HG03095 (cell line): ENCODE measurements around the gene NOLC1.

ENCODE experiments used
- ATAC-seq: cut with Tn5 transposase; IDR thresholded peaks from one replicate; pipeline ENCODE4 v1.9.1; 2021; ENCODE audit warnings: moderate library complexity; ENCODE audit not compliant: unreplicated experiment

The NOLC1 gene

DNA sequence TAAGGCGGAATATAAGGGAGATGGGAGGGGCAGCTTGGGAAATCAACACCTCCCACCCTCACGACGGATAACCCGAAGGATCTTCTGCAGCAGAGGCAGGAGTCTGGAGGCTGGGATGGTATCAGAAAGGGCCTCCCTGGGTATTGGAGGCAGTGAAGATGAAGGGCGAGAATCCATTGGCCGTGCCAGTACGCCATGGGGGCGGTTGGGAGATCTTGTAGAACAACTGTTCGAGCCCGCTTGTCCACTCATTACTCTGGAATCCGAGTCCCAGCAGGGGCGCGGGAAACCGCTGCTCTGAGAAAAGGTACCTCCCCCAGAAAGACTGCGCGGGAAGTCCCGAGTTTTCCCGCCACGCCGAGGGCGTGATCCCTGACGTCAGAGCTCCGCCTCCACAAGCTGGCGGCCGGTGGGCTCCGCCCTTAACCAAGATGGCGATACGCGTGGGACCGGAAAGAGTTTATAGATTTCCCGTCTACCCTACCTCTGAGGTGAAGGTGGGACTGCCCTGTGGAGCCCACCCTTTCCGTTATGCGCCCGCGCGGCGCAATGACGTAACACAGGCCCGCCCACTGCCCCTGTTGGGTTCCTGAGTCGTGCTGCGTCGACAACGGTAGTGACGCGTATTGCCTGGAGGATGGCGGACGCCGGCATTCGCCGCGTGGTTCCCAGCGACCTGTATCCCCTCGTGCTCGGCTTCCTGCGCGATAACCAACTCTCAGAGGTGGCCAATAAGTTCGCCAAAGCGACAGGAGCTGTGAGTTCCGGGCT is at the start of gene NOLC1:
TSS of gene NOLC1 (plus strand) at position 616 of the 771 bp plus-strand sequence. CDS start at position 638, 22 bp downstream.
- ATAC-seq: peak; percentile 92

DNA sequence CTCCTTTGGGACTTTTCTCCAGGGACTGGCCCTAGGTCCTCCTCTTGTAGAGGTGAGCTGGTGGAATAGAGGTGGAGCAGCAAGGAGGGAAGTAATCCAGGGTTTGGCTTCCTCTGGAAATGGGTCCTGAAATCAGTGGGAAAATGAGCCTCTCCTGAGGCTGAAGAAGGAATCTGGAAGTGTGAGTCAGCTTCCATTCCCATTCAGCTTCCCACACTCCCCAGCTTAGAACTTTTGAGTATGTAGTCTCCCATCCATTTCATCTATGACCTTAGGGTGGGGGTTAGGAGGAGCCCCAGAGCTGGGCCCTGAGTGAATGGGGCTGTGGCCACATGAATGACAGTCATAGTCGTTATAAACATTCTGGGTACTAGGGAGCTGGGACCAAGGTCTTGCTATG is 49.8 kb upstream of the NOLC1 start:
- no peak for ATAC-seq

DNA sequence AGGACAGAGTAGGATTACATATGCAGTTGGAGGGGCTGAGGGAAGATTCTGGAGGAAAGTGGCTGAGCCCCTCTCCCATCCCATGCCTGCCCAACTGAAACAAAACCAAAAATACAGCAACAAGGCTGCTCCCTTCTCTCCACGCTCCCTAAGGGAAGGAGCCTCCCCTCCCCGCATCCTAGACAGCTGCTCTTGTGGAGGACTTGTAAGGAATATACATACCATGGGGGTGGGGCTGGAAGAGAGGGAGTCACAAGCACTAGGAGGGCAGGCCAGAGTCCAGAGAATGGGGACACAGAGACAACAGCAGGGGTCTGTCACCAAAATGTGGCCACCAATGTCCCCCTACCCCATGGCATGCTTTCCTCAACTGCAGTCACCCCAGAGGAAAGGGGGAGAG is 45.2 kb upstream of the NOLC1 start:
- no peak for ATAC-seq

DNA sequence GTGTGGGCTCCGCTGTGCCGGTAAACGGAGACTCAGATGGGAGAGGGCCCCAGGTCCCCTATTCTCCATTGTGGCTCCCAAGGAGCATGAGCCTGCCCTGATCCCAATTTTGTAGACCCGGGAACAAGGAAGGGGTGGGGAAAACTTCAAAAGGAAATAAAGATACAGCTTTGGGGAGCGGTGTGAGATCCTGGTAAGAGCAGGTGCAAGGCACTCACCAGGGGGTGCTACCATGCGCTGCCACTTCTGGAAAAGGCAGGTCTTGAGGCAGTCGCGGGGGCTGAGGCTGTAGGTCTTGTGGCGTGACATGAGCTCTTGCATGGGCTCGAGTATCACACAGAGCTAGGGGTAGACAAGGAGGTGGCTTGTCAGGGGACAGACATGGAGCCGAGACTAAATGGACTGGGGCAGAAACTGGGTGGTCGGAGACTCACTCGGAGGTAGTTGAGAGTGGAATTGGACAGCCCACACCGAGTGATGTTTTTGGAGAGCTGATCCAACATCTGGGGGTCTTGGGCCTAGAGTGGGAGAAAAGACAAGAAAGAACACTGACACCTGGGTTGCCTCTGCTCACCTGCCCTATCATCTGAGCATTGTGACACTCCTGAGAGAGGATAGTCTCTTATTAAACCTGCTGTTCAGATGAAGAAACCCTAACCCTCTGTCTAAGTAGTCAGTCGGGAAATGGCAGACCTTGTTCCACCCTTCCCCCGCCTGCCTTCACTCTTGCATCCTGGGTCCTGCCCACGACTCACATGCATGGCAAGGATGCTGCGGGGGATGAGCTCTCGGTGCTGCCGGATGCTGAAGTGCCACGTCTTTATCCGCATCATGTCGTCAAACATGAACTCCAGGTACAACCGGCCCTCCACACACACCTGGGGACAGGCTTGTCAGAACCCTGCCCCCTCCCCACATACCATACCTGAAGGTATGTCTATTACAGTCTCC is 42.7 kb upstream of the NOLC1 start:
- no peak for ATAC-seq

DNA sequence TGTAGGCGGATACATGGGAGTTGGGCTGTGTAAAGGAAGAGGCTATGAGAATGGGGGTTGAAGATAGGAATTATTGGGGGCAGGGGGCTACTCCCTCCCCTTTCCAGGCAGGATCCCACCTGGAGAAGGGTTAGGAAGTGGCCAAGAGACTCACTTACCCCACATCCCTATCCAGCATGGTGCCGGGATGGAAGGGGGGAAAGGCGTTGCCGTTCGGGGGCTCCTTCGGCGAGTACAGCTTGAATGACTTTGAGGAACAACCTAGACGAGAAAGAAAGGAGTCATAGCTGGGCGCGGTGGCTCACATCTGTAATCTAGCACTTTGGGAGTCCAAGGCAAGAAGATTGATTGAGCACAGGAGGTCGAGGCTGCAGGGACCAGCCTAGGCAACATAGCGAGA is 40.9 kb upstream of the NOLC1 start:
- no peak for ATAC-seq

DNA sequence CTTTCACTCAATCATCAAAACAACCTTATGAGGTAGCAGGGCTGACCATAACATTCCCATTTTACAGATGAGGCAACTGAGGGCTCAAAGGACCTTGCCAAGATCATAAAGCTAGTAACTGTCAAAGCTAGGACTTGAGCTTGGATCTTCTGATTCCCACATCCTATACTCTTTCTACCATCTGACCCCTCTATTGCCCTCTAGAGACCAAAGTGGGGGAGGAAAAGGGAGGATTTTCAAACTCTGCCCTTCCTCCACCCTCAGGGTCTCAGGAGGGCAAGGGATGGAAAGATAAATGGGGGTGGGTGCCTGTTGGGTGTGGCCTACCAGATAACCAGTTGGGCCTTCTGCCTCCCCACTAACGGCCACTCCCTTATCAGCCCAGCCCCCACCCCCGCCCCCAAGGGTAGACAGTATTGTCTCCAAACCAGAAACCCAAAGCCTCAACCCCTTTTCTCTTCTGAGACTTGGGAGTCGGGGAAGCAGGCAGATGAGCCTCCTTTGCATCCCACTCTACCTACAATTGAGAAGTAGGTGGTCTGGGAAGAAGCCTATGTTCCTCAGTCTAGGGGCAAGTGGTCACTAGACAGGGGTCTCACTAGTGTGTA is 39.9 kb upstream of the NOLC1 start:
- no peak for ATAC-seq

DNA sequence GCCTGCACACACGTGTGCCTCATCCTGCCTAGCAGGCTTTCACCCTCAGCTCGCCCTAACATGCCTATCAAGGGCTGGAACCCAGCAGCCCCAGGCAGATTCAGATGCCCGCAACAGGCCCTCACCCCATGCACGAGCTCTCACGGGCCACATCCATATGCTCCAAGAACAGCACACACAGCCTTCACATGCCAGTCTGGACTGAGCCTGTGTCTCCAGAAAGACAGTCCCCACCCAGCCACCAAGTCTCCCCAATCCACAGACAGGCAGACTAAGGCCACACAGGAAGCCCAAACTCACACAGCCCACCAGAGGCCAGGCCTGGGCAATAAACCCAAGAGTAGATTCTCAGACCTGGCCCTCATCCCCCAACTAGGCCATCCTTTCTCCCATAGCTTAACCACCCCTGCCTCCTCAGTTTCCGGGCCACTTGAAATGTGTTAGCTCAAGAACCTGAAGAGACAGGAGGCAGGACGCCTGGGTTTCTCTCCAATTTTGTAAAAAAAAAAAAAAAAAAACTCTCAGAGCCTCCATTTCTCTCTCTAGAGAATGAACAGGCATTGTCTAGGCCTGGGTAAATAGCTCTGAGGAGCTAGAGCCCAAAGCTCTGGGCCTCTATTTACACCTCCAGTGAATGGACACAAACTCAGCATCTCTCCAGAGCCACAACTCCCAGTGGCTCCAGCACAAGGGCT is 38.8 kb upstream of the NOLC1 start:
- ATAC-seq: no peak

DNA sequence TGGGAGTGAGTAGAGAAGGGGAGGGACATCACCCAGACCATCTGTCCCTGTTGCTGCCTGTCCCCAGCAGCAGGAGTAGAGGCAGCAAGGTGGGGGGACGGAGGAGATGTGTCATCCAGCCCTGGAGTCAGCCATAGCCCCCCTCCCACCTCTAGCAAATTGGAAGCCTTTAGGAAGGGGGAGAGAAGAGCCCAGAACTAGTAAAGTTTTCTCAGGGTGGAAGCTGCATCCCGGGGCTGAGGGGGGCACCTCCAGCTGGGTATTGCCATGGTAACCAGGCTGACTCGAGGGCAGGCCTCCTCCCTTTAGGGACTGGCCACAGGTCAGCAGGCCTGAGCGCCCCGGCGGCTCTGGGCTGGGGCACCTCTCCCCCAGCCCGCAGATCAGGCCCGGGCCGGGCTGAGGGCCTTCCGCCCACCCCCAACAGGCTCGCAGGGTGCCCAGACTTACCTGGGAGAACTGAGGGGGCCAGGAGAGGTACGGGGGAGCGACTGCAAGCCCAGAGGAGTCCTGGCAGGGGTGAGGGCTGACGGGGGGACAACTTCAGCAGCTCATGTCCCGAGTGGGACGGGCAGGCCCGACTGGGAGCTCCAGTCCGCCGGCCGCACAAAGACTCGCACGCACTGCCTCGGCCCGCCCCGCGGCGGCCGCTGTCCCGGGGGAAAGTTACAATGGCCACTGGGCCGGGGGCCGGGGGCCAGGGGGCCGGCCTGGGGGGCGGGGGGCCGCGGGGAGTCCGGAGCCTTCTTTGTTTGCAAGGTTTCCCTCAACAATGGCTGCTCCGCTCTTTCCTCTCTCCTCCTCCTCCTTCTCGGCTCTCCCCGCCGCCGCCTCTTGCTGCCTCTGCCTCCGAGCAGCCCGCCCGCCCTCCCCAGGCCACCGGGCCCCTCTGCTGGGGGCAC is 38.0 kb upstream of the NOLC1 start:
- ATAC-seq: peak; percentile 9

DNA sequence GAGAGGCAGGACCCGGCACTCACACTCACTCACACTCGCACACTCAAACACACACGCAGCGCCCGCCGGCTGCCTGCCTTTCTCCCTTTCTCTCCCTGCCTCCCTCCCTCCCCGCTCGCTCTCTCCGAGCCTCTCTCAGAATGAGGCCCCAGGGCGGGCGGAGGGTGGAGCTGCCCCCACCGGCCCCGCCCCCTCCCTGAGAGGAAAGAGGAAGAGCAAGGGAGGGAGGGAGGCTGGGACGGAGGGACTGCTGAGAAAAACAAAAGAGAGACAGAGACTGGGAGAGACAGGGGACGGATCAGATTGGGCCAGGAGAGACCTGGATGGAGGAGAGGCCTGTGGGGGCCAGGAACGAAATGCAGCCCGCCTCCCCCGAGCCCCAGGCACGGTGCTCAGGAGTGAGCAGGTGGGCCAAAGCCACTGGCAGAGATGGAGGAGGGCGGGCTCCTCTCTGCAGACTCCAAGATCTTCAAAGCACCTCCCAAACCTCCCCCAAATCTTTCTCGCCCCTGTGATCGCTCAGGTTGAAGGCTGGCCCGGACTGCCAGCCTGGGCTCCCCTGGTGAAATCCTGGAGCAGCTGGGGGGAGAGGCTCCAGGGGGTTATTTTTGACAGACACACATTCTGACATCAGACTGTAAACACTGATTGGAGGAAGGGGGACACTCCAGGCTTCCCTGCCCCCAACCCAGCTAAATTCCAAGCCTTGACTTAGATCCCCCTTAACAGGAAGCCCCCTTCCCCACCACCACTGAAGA is 37.1 kb upstream of the NOLC1 start:
- ATAC-seq: peak; percentile 60

DNA sequence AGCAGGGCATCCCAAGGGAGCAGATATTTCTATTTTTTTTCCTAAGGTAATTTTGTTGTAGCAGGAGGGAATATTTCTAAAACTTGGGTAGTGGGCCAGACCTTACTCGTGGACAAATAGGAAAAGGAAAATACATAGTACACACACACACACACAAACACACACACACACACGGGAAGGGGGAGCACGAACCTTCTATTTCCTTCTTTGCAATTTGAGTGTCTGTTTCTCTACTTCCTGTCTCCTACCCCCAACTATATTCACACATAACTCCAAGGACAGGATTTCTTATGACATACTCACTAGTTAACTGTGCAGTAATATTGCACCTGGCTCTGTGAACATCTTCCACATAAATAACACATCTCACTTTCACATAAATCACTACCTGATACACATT is 36.4 kb upstream of the NOLC1 start:
- no peak for ATAC-seq

DNA sequence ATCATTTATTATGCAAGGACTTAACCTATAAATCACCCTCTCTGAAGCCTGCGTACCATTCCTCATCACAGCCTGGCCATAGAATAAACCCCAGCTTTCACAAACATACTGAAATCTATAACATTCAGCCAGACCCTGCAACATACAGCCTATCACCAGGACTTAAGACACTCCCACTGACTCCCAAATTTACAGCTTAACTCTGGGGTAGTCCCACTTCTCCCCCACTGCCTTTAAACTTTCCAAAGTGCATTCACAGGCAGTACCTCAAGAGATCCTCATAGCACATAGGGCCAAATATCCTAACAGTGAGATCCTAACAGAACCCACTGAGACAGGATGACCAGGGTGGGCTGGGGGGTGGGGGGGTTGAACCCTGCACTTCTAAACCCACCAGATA is 35.5 kb upstream of the NOLC1 start:
- no peak for ATAC-seq

DNA sequence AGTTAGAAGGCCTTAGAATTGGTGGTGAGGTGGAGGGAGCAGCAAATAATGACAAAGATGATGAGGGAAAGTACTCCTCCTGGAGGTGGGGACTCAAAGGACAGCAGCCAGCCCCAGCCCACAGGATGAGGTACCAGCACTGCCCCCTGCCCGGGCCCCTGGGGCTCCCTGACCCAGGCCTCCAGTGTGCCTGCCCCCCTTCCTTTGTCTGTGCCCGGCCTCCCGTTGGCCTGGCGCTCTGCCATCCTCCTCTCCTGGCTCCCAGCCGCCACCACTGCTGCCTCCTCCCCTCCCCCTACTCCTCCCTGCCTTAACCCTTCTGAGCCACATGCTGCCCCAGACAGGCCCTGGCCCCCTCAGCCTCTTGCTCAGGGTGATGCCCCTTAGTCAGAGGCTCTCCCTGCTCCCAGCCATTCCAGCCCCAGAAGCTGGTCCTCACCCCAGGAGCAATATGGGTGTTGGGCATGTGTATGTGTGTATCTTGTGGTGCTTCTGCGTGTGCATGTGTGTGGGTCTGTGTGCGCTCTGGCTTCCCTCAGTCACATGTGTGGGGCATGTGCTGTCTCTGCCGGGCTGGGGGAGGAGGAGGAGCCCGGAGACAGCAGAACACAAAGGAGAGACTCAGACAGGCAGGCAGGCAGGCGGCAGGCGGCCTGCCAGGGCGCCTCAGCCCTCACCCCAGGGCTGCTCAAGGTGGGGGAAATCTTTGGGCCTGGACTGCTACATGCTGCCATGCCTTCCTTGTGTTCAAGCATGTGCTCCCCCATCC is 34.6 kb upstream of the NOLC1 start:
- no peak for ATAC-seq

DNA sequence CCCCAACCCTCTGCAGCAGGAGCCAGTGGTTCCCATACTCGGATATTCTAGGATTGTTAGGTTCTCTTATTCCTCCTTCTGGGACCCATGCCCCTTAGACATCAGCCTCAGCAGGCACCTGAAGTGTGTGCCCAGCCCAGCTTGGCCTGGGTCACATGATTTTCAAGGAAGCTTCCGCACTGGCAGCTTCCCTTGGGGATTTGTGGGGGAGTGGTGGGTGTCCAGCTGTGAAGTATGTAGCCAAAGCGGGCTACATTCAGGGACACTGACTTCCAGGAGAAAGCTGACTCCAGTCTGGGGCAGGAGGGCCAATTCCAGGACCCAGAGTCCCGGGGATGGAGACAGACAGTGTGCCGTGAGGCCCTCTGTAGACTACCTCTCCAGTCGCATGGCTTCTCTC is 33.3 kb upstream of the NOLC1 start:
- no peak for ATAC-seq

DNA sequence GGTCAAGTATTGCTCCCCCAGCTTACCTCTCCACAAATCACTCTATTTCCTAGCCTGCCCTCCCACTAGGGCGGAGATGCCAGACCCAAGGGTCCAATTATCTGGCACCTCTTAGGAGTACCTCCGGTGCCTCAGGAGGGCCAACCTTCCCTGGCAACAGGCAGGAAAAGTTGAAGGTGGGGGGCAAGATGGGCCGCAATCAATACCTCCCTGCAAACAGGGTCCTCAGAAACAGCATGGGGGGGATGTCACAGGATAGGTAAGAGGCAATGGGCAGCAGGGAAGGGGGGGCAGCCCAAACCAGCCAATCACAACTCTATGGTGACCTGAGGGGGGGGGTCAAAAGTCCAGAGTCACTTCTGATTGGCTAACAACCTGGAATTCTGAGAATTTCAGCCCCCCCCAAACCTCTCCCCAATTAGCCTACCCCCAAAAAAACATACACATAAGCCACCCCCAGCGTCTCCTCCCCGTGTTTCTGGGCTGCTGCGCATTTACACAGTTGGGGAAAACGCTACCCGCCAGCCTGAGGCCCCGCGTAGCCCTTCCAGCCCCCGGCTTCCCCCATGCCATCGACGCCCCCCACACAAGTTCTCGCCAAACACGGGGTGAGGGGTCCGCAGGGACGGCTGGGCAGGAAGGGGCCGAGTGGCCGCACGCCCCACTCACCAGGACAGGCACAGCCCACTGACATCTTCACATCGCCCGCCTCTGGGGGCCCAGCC is 32.6 kb upstream of the NOLC1 start:
- no peak for ATAC-seq

DNA sequence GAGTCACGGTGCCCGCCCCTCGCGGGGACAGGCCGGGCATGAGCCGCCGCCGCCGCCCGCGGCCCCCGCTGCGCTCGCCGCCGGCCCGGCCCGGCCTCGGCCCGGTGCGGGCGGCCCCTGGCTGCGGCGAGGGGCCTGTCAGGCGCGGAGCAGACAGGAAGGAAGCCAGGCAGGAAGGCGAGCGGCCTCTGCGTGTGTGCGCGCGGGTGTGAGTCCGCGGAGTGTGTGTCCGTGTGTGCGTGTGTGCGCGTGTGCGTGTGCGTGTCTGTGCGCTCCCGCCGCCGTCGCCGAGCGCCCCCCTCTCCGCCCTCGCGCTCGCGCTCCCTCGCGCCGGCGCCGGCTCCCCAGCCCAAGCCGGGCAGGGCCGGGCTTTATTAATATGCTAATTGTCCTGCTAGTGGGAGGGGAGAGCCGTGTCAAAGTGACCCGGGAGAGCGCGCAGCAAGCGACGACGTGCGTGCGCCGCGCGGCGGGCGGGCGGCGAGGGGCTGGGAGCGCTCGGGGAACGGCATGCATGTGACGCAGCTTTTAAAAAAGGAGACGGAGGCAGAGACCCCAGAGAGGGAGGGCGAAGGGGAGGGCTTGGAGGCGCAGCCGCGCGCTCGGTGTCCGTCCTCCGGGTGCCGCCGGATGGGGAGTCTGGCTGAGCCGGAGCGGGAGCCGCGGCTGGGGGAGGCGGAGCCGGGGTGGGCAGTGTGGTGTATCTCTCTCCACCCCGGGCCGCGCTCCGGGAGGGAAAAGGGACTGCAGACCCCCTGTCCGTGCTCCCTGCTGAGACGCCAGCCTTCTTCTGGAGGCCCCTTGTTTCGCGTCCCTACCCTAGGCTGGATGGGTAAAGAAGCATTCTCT is 31.8 kb upstream of the NOLC1 start, which contains the start of gene LDB1:
TSS of gene LDB1 (minus strand) at position 227 of the 849 bp plus-strand sequence. CDS start 258 bp downstream, outside the sequence.
- ATAC-seq: peak; percentile 54

DNA sequence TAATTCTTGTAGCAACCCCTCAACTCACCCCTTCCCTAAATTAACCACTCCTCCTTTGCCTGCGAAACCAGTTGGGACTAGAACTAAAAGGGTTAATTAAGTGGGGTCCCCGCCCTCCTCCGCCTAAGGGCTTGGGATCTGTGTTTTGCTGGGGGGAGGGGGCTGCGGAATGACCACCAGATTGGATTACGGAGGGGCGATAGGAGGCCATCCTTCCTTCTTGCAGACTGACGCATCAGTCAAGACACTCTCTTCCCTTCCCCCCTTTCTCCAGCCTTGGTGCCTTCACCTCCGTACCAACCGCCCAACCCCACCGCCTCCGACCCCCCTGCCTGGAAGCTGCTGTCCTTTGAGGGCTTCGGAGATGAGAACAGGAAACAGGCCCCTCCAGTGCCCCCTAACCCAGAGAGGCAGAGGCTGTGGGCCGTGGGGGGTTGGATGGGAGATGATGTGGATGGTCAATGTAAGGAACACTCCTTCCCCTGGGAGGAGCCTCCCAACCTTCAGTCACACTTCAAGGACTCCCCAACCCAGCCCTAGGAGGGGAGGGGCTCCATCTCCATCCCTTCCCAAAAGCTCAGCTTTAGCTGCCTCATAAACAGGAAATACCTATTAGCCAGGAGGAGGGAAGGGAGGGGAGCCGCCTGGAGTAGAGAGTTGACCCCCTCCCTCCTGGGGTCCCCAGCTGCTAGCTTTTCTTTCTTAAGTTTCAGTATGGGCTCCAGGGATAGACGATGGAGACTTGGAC is 31.0 kb upstream of the NOLC1 start:
- ATAC-seq: no peak
